Fibroblast of lung (primary cell): Measurements from ENCODE around the gene SNX15. TPM values are rescaled to one million over a fixed set of nuclear protein-coding genes. Genes with fewer than 3 reads are reported as not detected.

Experiments
- DNase-seq, 2 donors: peaks; one replicate each; pipeline versions ENCODE4 v3.0.0 to v3.0.0-alpha.2; 2010; ENCODE audit warnings: low read depth in 2 of 2
- H2AFZ ChIP-seq: 2 replicates; pipeline ENCODE4 v1.5.1; 2012; ENCODE audit warnings: low read length, control low read depth, inconsistent platforms
- H3K27ac ChIP-seq: 2 replicates; pipeline ENCODE4 v1.5.1; 2011; ENCODE audit warnings: low read length, control low read depth; ENCODE audit not compliant: insufficient read depth
- H3K27me3 ChIP-seq: 2 replicates; pipeline ENCODE4 v1.5.1; 2011; ENCODE audit warnings: mild to moderate bottlenecking, low read length; ENCODE audit not compliant: control insufficient read depth, insufficient read depth
- H3K36me3 ChIP-seq: 2 replicates; pipeline ENCODE4 v1.5.1; 2011; ENCODE audit warnings: low read length; ENCODE audit not compliant: control insufficient read depth, insufficient read depth
- H3K4me1 ChIP-seq: 2 replicates; pipeline ENCODE4 v1.5.1; 2011; ENCODE audit warnings: low read length; ENCODE audit not compliant: control insufficient read depth, insufficient read depth; ENCODE audit errors: extremely low read depth
- H3K4me2 ChIP-seq: 2 replicates; pipeline ENCODE4 v1.5.1; 2011; ENCODE audit warnings: low read length, control low read depth; ENCODE audit not compliant: insufficient read depth; ENCODE audit errors: extremely low read depth
- H3K4me3 ChIP-seq, 4 experiments: fragments of 200-600 bp in 1 of 4; sonication (generic) in 1 of 4; replicated peaks in 1 of 4; 2 replicates each; pipeline ENCODE4 v1.5.1; 2011 to 2016; ENCODE audit warnings: low read length in 4 of 4, low read depth in 3 of 4, mild to moderate bottlenecking in 3 of 4, control low read depth in 2 of 4, inconsistent platforms in 1 of 4, mixed read lengths in 1 of 4; ENCODE audit not compliant: insufficient read depth in 1 of 4; ENCODE audit errors: control extremely low read depth in 1 of 4
- H3K79me2 ChIP-seq: 2 replicates; pipeline ENCODE4 v1.5.1; 2012; ENCODE audit warnings: mild to moderate bottlenecking, low read length, inconsistent platforms; ENCODE audit not compliant: control insufficient read depth, insufficient read depth
- H3K9ac ChIP-seq: 2 replicates; pipeline ENCODE4 v1.5.1; 2011; ENCODE audit warnings: mild to moderate bottlenecking, low read length, control low read depth; ENCODE audit not compliant: insufficient read depth
- H3K9me3 ChIP-seq: 2 replicates; pipeline ENCODE4 v1.5.1; 2012; ENCODE audit warnings: low read depth, low read length; ENCODE audit not compliant: control insufficient read depth, insufficient read depth
- H4K20me1 ChIP-seq: 2 replicates; pipeline ENCODE4 v1.5.1; 2011; ENCODE audit warnings: low read length; ENCODE audit not compliant: control insufficient read depth, insufficient read depth; ENCODE audit errors: extremely low read depth
- EZH2 ChIP-seq: IDR thresholded peaks from 2 replicates; pipeline ENCODE4 v1.5.1; 2012; ENCODE audit warnings: low read length, control low read depth, mild to moderate bottlenecking; ENCODE audit errors: missing control alignments
- polyA plus RNA-seq, 2 donors: library from polyadenylated mRNA; depleted of rRNA in 1 of 2; stranded (reverse) in 1 of 2; unstranded in 1 of 2; fragments of >200 nt; gene quantifications; 2 replicates each; pipeline ENCODE4 v1.2.1, GENCODE V29; 2011 to 2012; ENCODE audit warnings: missing spikeins in 1 of 2
- total RNA-seq: library from RNA; depleted of rRNA; stranded (reverse); fragments of >200 nt; gene quantifications from 2 replicates; pipeline ENCODE4 v1.2.1, GENCODE V29; 2014
- TF ChIP-seq, protein P1 (sequence below), 2 donors: IDR thresholded peaks in 1 of 2; conservative IDR thresholded peaks in 1 of 2; 1 replicate in 1 of 2; 2 replicates in 1 of 2; pipeline ENCODE4 v1.5.1; 2011 to 2012; ENCODE audit warnings: low read length in 2 of 2, control low read depth in 1 of 2, inconsistent platforms in 1 of 2, low read depth in 1 of 2, mild to moderate bottlenecking in 1 of 2

SNX15 gene
- total and polyA plus RNA-seq, 2 donors (not counting 1 experiment from before 2014, with no cell fraction given) = 10.2 to 14.4 TPM

DNA sequence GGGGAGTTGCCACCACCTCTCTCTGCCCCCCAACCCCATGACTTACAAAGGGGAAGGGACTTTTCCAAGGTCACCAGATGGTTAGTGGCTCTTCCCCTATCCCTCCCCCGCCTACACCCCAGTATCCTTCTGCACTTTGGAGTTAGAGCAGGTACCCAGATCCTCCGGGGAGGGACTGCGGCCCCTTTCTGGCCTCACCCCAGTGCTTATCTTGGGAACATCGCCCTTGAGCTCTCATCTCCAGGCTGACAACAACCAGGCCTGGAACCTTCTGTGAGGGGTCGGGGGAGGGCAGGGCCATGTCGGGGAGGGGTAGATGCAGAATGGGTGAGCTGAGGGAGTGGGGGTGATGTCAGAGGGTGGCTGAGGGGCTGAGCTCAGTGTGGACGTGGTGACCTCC, 38.6 kb downstream of the SNX15 start:
- no peak overlapping the region for H2AFZ ChIP-seq
- no peak overlapping the region for H3K4me3 ChIP-seq
- H3K27ac ChIP-seq = no peak overlapping the region
- no peaks in the 10 kb centered on the region for H4K20me1 ChIP-seq
- H3K36me3 ChIP-seq = no peaks in the 10 kb centered on the region
- TF ChIP-seq EZH2 = no peak
- TF ChIP-seq, protein P1, sequence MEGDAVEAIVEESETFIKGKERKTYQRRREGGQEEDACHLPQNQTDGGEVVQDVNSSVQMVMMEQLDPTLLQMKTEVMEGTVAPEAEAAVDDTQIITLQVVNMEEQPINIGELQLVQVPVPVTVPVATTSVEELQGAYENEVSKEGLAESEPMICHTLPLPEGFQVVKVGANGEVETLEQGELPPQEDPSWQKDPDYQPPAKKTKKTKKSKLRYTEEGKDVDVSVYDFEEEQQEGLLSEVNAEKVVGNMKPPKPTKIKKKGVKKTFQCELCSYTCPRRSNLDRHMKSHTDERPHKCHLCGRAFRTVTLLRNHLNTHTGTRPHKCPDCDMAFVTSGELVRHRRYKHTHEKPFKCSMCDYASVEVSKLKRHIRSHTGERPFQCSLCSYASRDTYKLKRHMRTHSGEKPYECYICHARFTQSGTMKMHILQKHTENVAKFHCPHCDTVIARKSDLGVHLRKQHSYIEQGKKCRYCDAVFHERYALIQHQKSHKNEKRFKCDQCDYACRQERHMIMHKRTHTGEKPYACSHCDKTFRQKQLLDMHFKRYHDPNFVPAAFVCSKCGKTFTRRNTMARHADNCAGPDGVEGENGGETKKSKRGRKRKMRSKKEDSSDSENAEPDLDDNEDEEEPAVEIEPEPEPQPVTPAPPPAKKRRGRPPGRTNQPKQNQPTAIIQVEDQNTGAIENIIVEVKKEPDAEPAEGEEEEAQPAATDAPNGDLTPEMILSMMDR (conservative IDR thresholded peaks at IDR 0.05 in 1 of 2, IDR thresholded peaks at IDR 0.05 in 1 of 2; ENCODE audit: low read depth in 1 of 2, low read length in 2 of 2) = no peak
- H3K4me1 ChIP-seq = no peaks in the 10 kb centered on the region
- H3K4me2 ChIP-seq = no peak overlapping the region
- no peaks in the 10 kb centered on the region for H3K9me3 ChIP-seq
- H3K9ac ChIP-seq = no peak overlapping the region
- no peaks in the 10 kb centered on the region for H3K27me3 ChIP-seq
- DNase-seq = no peak
- no peaks in the 10 kb centered on the region for H3K79me2 ChIP-seq

DNA sequence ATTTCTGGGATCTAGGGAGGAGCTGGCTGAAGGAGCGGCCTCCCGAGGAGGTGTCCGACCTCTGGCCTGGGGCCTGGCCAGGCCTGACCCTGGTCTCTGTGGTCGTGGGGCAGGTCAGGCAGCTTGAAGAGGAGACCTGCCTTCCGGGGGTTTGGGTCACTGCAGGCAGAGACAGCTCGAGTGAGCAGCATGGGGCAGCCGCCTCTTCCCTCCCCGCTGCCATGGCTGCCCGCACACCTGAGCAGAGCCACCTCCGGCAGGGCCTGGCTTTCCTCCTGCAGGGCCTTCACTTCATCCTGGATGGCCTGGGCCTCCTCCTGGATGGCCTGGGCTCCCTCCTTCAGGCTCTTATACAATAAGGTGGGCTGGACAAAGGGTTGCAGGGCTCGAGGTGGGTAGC, 39.1 kb downstream of the SNX15 start:
- Histone ChIP-seq H3K36me3 (no peaks in the 10 kb centered on the region), H3K9me3 (no peaks in the 10 kb centered on the region), H3K4me3 (no peak overlapping the region), H3K27ac (no peak overlapping the region), H3K4me1 (no peaks in the 10 kb centered on the region), H3K27me3 (no peaks in the 10 kb centered on the region), H4K20me1 (no peaks in the 10 kb centered on the region), H2AFZ (no peak overlapping the region), H3K4me2 (no peak overlapping the region), H3K79me2 (no peaks in the 10 kb centered on the region), H3K9ac (no peak overlapping the region)
- TF ChIP-seq EZH2 = no peak
- TF ChIP-seq, protein P1 (conservative IDR thresholded peaks at IDR 0.05 in 1 of 2, IDR thresholded peaks at IDR 0.05 in 1 of 2; ENCODE audit: low read depth in 1 of 2, low read length in 2 of 2) = no peak
- DNase-seq = no peak

DNA sequence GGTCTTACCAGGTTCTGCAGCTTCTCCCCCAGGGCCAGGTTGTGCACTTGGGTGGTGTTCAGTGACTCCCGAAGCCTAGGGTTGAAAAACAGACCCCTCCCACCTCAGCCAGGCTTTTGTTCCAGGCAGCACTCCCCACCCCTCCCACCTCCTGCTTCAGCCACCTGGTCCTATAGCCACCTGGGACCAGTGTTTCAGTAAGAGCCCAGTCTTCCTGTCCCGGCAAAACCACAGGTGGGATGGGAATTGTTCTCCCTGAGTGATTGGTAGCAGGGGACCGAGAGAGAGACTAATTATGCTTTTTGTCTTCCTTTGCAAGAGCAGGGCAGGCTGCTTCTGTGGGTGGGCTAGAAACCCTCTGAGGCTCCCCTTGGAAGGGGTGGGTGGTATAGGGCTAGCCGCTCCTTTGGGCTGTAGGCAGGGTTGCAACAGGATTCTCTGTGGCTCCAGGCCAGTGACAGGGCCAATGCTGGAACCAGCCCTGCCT, 39.6 kb downstream of the SNX15 start:
- TF ChIP-seq, protein P1 (conservative IDR thresholded peaks at IDR 0.05 in 1 of 2, IDR thresholded peaks at IDR 0.05 in 1 of 2; ENCODE audit: low read depth in 1 of 2, low read length in 2 of 2) = no peak
- no peak for TF ChIP-seq EZH2
- no peak for DNase-seq
- Histone ChIP-seq H3K36me3 (no peaks in the 10 kb centered on the region), H4K20me1 (no peaks in the 10 kb centered on the region), H2AFZ (no peak overlapping the region), H3K27ac (no peak overlapping the region), H3K9me3 (no peaks in the 10 kb centered on the region), H3K9ac (no peak overlapping the region), H3K4me1 (no peaks in the 10 kb centered on the region), H3K4me2 (no peak overlapping the region), H3K27me3 (no peaks in the 10 kb centered on the region), H3K79me2 (no peaks in the 10 kb centered on the region), H3K4me3 (no peak overlapping the region)
